Smooth muscle cell (in vitro differentiated cells): ENCODE measurements around the gene PLK3. TPM values are rescaled to one million over a fixed set of nuclear protein-coding genes. Genes with fewer than 3 reads are reported as not detected.
A peak's percentile ranks its signal among the peaks of the same experiment; 100 is the strongest.
"Not testable (repeated sequence)": the region's sequence is repeated elsewhere in the genome, so short reads cannot be mapped to it uniquely, and the experiment has no call there.

Source experiments
- DNase-seq: peaks from one replicate; lab custom pipeline; 2025; ENCODE audit not compliant: unreplicated experiment; lab: John Stamatoyannopoulos, UW
- H2AFZ ChIP-seq: fragments of 200-600 bp; sonication (generic); 2 replicates; pipeline ENCODE4 v1.6.0; 2016; ENCODE audit warnings: antibody characterized with exemption, low read depth, mild to moderate bottlenecking
- H3F3A ChIP-seq: fragments of 200-600 bp; sonication (generic); 2 replicates; pipeline ENCODE4 v1.6.0; 2017; ENCODE audit warnings: antibody characterized with exemption, low read depth
- H3K27ac ChIP-seq: fragments of 200-600 bp; sonication (generic); 2 replicates; pipeline ENCODE4 v1.5.1; 2016; ENCODE audit warnings: low read depth, mild to moderate bottlenecking
- H3K27me3 ChIP-seq: fragments of 200-600 bp; sonication (generic); 2 replicates; pipeline ENCODE4 v1.6.1; 2016; ENCODE audit warnings: low read depth, mild to moderate bottlenecking
- H3K36me3 ChIP-seq: fragments of 200-600 bp; sonication (generic); 2 replicates; pipeline ENCODE4 v1.5.1; 2016; ENCODE audit warnings: low read depth
- H3K4me1 ChIP-seq: fragments of 200-600 bp; sonication (generic); 2 replicates; pipeline ENCODE4 v1.5.1; 2016; ENCODE audit warnings: low read depth
- H3K4me2 ChIP-seq: fragments of 200-600 bp; sonication (generic); 2 replicates; pipeline ENCODE4 v1.6.0; 2016; ENCODE audit warnings: mild to moderate bottlenecking
- H3K4me3 ChIP-seq: fragments of 200-600 bp; sonication (generic); 2 replicates; pipeline ENCODE4 v1.5.1; 2016; ENCODE audit warnings: mild to moderate bottlenecking
- H3K79me2 ChIP-seq: fragments of 200-600 bp; sonication (generic); 2 replicates; pipeline ENCODE4 v1.6.0; 2016; ENCODE audit warnings: low read depth, mild to moderate bottlenecking
- H3K9ac ChIP-seq: fragments of 200-600 bp; sonication (generic); 2 replicates; pipeline ENCODE4 v1.6.0; 2016; ENCODE audit warnings: low read depth
- H3K9me3 ChIP-seq: fragments of 200-600 bp; sonication (generic); replicated peaks from 2 replicates; pipeline ENCODE4 v1.5.1; 2016; ENCODE audit warnings: low read depth
- H4K20me1 ChIP-seq: fragments of 200-600 bp; sonication (generic); 2 replicates; pipeline ENCODE4 v1.6.0; 2016; ENCODE audit warnings: low read depth
- CTCF ChIP-seq: fragments of 200-600 bp; sonication (generic); IDR thresholded peaks from 2 replicates; pipeline ENCODE4 v1.5.1; 2017; ENCODE audit warnings: borderline replicate concordance, mild to moderate bottlenecking, antibody characterized with exemption; ENCODE audit not compliant: insufficient read depth, poor library complexity, severe bottlenecking
- WGBS: methylation state at CpG from one replicate; pipeline ENCODE4 v1.1.7; 2016; ENCODE audit warnings: low lambda C conversion rate; 5-methylcytosine and 5-hydroxymethylcytosine counted together
- polyA plus RNA-seq: library from polyadenylated mRNA; unstranded; fragments of >200 nt; fragmentation: Nextera tagmentation; extraction: Ambion mirVana; gene quantifications from 2 replicates; pipeline ENCODE4 v1.2.1, GENCODE V29; 2016
- total RNA-seq: library from RNA; depleted of rRNA; stranded (reverse); fragments of >200 nt; gene quantifications from 2 replicates; pipeline ENCODE4 v1.2.3, GENCODE V29; 2014

Gene PLK3
- total and polyA plus RNA-seq, 2 experiments from 2014 or later = 39.7 to 42.0 TPM

GRCh38 chr1:44811234-44811633 lies 11.1 kb downstream of the PLK3 start:
- H3K4me3 ChIP-seq = no peak overlapping the region
- peaks cover 18% of the 10 kb centered on the region for H4K20me1 ChIP-seq
- H3K79me2 ChIP-seq = peaks cover 21% of the 10 kb centered on the region
- no peaks in the 10 kb centered on the region for H3K9me3 ChIP-seq
- H3K4me1 ChIP-seq = peaks cover 48% of the 10 kb centered on the region
- TF ChIP-seq CTCF = no peak
- H3K9ac ChIP-seq = peak overlapping the region; percentile 67
- peak overlapping the region; percentile 100 for H3K27ac ChIP-seq
- no peak overlapping the region for H2AFZ ChIP-seq
- H3K27me3 ChIP-seq = no peaks in the 10 kb centered on the region
- no peaks in the 10 kb centered on the region for H3K36me3 ChIP-seq
- 56% methylated on average over 8 of the region's 8 CpGs for WGBS
- peaks cover 40% of the 10 kb centered on the region for H3F3A ChIP-seq
- no peak for DNase-seq
- peak overlapping the region; percentile 91 for H3K4me2 ChIP-seq

DNA sequence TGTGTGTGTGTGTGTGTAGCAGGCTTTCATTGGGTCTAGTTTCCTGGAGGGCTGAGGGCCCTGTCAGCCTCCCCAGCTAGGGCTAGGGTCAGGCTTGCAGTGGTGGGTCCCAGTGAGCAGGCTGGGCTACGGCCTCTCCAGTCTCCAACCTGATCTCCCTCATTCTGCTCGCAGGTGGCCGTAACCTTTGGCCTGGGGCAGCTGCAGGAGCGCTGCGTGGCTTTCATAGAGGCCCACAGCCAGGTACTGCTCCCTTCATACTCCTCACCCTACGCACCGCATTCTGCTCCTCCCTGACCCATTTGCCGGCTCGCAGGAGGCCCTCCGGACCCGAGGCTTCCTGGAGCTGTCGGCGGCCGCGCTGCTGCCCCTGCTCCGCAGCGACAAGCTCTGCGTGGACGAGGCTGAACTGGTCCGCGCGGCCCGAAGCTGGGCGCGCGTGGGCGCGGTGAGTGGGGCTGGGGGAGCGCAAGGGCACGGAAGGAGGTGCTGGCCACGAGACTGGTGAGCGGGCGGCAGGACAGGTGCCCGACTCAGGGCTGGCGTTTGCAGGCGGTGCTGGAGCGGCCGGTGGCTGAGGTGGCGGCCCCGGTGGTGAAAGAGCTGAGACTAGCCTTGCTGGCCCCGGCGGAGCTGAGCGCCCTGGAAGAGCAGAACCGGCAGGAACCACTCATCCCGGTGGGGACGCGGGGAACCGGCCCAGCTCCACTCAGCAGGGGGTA lies 12.8 kb downstream of the PLK3 start:
- 58% methylated on average over 47 of the region's 48 CpGs for WGBS

DNA sequence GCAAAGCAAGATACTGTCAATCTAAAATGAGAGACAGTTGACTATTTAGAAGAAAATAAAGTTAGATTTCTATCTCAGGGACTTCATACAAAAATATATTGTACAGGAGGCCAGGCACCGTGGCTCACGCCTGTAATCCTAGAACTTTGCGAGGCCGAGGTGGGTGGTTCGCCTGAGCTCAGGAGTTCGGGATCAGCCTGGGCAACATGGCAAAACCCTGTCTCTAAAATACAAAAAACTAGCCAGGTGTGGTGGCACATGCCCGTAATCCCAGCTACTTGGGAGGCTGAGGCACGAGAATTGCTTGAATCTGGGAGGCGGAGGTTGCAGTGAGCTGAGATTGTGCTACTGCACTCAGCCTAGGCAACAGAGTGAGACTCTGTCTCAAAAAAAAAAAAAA lies 15.7 kb downstream of the PLK3 start:
- not testable (repeated sequence) for H3K27me3 ChIP-seq, DNase-seq, H2AFZ ChIP-seq, H3K9ac ChIP-seq, H3K9me3 ChIP-seq, H3K79me2 ChIP-seq, H3K4me2 ChIP-seq, H3K4me3 ChIP-seq, H3K36me3 ChIP-seq
- H3F3A ChIP-seq = peaks cover 19% of the 10 kb centered on the region
- WGBS = 96% methylated on average over 9 of the region's 9 CpGs
- peaks cover 24% of the 10 kb centered on the region for H3K4me1 ChIP-seq
- peak overlapping the region; percentile 22 for H3K27ac ChIP-seq
- peaks cover 18% of the 10 kb centered on the region for H4K20me1 ChIP-seq

More for the DNA sequence above, 12.8 kb downstream of the PLK3 start:
- no peaks in the 10 kb centered on the region for H3K36me3 ChIP-seq
- no peak for TF ChIP-seq CTCF
- no peak overlapping the region for H3K4me3 ChIP-seq
- no peak for DNase-seq
- peaks cover 41% of the 10 kb centered on the region for H3F3A ChIP-seq
- H3K9me3 ChIP-seq = no peaks in the 10 kb centered on the region
- H2AFZ ChIP-seq = no peak overlapping the region
- no peaks in the 10 kb centered on the region for H3K27me3 ChIP-seq
- peaks cover 18% of the 10 kb centered on the region for H4K20me1 ChIP-seq
- H3K4me2 ChIP-seq = peak overlapping the region; percentile 40
- H3K4me1 ChIP-seq = peaks cover 38% of the 10 kb centered on the region
- H3K9ac ChIP-seq = no peak overlapping the region
- peaks cover 21% of the 10 kb centered on the region for H3K79me2 ChIP-seq
- peak overlapping the region; percentile 22 for H3K27ac ChIP-seq

- no peak for DNase-seq
- Histone ChIP-seq H3K4me1 (peaks cover 15% of the 10 kb centered on the region), H3K4me3 (no peak overlapping the region), H3K27me3 (no peaks in the 10 kb centered on the region), H2AFZ (no peak overlapping the region), H3K27ac (peak overlapping the region; percentile 71), H3K79me2 (peaks cover 2% of the 10 kb centered on the region), H4K20me1 (peaks cover 12% of the 10 kb centered on the region), H3F3A (peaks cover 19% of the 10 kb centered on the region), H3K9me3 (no peaks in the 10 kb centered on the region), H3K4me2 (no peak overlapping the region), H3K9ac (no peak overlapping the region), H3K36me3 (no peaks in the 10 kb centered on the region)
- WGBS = 93% methylated on average over 2 of the region's 2 CpGs
- no peak for TF ChIP-seq CTCF
Measured at GRCh38 chr1:44817307-44817706, 17.1 kb downstream of the PLK3 start.
